Measurements from ENCODE around the gene KRTAP12-4.

DNA sequence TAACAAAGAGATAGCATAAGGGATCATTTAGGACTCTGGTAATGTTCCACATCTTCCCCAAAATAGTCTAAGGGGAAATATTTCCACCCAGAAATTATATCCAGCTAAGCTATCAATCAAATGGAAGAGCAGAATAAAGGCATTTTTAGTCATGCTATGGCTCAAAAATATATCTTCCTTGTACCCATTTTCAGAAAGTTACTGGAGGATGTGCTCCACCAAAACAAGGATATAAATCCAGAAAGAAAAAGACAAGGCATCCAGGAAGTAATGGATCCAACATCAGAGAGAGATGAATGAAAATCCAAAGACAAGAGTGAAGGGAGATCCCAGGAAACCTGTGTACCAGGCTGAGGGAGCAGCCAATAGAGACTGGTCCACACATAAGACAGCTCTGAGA, 45.3 kb downstream of the KRTAP12-4 start:
- TF ChIP-seq, protein P1, sequence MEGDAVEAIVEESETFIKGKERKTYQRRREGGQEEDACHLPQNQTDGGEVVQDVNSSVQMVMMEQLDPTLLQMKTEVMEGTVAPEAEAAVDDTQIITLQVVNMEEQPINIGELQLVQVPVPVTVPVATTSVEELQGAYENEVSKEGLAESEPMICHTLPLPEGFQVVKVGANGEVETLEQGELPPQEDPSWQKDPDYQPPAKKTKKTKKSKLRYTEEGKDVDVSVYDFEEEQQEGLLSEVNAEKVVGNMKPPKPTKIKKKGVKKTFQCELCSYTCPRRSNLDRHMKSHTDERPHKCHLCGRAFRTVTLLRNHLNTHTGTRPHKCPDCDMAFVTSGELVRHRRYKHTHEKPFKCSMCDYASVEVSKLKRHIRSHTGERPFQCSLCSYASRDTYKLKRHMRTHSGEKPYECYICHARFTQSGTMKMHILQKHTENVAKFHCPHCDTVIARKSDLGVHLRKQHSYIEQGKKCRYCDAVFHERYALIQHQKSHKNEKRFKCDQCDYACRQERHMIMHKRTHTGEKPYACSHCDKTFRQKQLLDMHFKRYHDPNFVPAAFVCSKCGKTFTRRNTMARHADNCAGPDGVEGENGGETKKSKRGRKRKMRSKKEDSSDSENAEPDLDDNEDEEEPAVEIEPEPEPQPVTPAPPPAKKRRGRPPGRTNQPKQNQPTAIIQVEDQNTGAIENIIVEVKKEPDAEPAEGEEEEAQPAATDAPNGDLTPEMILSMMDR (IDR thresholded peaks at IDR 0.05 in 2 of 3, conservative IDR thresholded peaks at IDR 0.05 in 1 of 3; ENCODE audit: insufficient read depth in 2 of 3, low read depth in 1 of 3, low read length in 3 of 3), result no peak
- TF ChIP-seq ETV6 (IDR thresholded peaks at IDR 0.05; ENCODE audit: borderline replicate concordance in 1 of 2, low read depth in 2 of 2, low read length in 1 of 2) (no peak), ETV6 (CRISPR knock-in tag; IDR thresholded peaks at IDR 0.05; ENCODE audit: borderline replicate concordance) (no peak), SNRNP70 (optimal IDR thresholded peaks at IDR 0.05; ENCODE audit: low read depth, low read length) (no peak), EZH2 (IDR thresholded peaks at IDR 0.05; ENCODE audit: borderline replicate concordance, low read depth, low read length) (no peak), LARP7 (IDR thresholded peaks at IDR 0.05) (no peak), RBFOX2 (IDR thresholded peaks at IDR 0.05; ENCODE audit: low read depth, low read length) (no peak)
